Adrenal gland (tissue), 12 donors: Measurements from ENCODE around the gene TMEM259. TPM values are rescaled to one million over a fixed set of nuclear protein-coding genes. Genes with fewer than 3 reads are reported as not detected.

Source experiments
- DNase-seq, 7 donors: peaks; one replicate each; pipeline ENCODE4 v3.0.0-alpha.2; 2019 to 2020
- H3K27ac ChIP-seq, 5 donors: fragments of 200-600 bp; sonication (generic) in 4 of 5; 1 replicate in 3 of 5; 2 replicates in 2 of 5; pipeline versions ENCODE4 v1.5.1 to v1.8.0; 2016 to 2020; ENCODE audit warnings: mild to moderate bottlenecking in 1 of 5
- H3K27me3 ChIP-seq: fragments of 200-600 bp; 2 replicates; pipeline ENCODE4 v1.8.0; 2021
- H3K36me3 ChIP-seq, 2 donors: fragments of 200-600 bp; replicated peaks in 1 of 2; 1 replicate in 1 of 2; 2 replicates in 1 of 2; pipeline versions ENCODE4 v1.5.1 to v1.8.0; 2018 to 2022
- H3K4me1 ChIP-seq, 2 donors: fragments of 200-600 bp; replicated peaks in 1 of 2; 1 replicate in 1 of 2; 2 replicates in 1 of 2; pipeline versions ENCODE4 v1.5.1 to v1.8.0; 2018 to 2021
- H3K4me3 ChIP-seq, 4 donors: fragments of 200-600 bp; sonication (generic) in 3 of 4; one replicate each; pipeline ENCODE4 v1.5.1; 2016 to 2018
- H3K9me3 ChIP-seq, 3 donors: fragments of 200-600 bp; sonication (generic) in 1 of 3; replicated peaks in 1 of 3; 1 replicate in 2 of 3; 2 replicates in 1 of 3; pipeline versions ENCODE4 v1.5.1 to v1.8.0; 2016 to 2021
- POLR2A ChIP-seq, 2 donors: fragments of 450-650 bp; IDR thresholded peaks; one replicate each; pipeline ENCODE4 v1.6.1; 2017; ENCODE audit warnings: antibody characterized with exemption in 2 of 2, mild to moderate bottlenecking in 2 of 2, moderate library complexity in 1 of 2
- WGBS, 4 donors: extraction: QIAGEN DNeasy Blood & Tissue Kit in 2 of 4; methylation state at CpG; one replicate each; pipeline versions ENCODE4 v1.1.5 to v1.1.7; 2013 to 2017; 5-methylcytosine and 5-hydroxymethylcytosine counted together
- intact Hi-C, 2 donors: fragments of 100-400 bp; cut with DNase I; formaldehyde crosslinking; loops; one replicate each; pipeline versions ENCODE4 v1.14.1 to v1.15.0; 2022 to 2023
- polyA plus RNA-seq, 3 donors: library from polyadenylated mRNA; stranded (reverse); fragments of 200-250 nt in 2 of 3; fragments of 350-450 nt in 1 of 3; fragmentation: Illumina TruSeq in 1 of 3; extraction: RNeasy Lipid Tissue Mini Kit (QIAGEN cat#74804) in 1 of 3; gene quantifications; one replicate each; pipeline ENCODE4 v1.2.3, GENCODE V29; 2013 to 2014
- total RNA-seq, 9 donors: library from RNA; depleted of rRNA in 4 of 9; stranded (reverse); fragments of >200 nt in 4 of 9; fragments of 120-200 nt in 1 of 9; fragmentation: NEBNext Ultra II Directional in 1 of 9; extraction: Animal tissue kit (Norgen Biotek cat#: 25700) in 1 of 9; gene quantifications; one replicate each; pipeline versions ENCODE4 v1.1.0 to v1.2.4, GENCODE V29; 2013 to 2023
- TF ChIP-seq, protein P1 (sequence below), 6 experiments: fragments of 450-650 bp in 4 of 6; fragments of 200-600 bp in 2 of 6; sonication (generic) in 1 of 6; IDR thresholded peaks; 1 replicate in 5 of 6; 2 replicates in 1 of 6; pipeline versions ENCODE4 v1.5.1 to v1.8.0; 2016 to 2021; ENCODE audit warnings: antibody characterized with exemption in 6 of 6, mild to moderate bottlenecking in 2 of 6, moderate library complexity in 1 of 6
- donor health status: healthy with polysubstance abuse.
- donor health status: Bipolar disorder and iron deficiency.
- donor health status: DM: yes; HTN: yes; CAD: no.
- donor health status: DM: no; HTN: no; CAD: no.
- donor health status: DM: no; HTN: no; CAD: no.
- donor health status: DM: yes; HTN: yes; CAD: no.

TMEM259 gene
- total and polyA plus RNA-seq, 12 donors = 79.4 to 743 (median 202) TPM

DNA sequence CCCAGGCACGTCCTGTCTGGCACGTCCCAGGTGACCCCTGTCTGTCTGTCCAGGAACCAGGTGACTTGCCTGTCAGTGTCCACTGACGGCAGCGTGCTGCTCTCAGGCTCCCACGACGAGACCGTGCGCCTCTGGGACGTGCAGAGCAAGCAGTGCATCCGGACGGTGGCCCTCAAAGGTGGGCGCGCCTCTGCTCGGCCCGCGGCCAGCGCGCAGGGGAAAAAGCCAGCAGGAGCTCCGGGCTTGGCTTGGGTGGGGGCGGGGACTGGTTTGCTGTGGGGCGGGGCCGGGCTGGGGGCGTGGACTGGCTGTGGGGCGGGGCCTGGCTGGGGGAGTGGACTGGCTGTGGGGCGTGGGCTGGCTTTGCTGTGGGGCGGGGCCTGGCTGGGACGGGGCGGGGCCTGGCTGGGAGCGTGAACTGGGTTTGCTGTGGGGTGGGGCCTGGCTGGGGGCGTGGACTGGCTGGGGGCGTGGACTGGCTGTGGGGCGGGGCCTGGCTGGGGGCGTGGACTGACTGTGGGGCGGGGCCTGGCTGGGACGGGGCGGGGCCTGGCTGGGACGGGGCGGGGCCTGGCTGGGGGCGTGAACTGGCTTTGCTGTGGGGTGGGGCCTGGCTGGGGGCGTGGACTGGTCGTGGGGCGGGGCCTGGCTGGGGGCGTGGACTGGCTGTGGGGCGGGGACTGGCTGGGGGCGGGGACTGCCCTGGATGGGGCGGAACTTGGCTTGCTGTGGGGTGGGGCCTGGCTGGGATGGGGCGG is 29.6 kb downstream of the TMEM259 start:
- TF ChIP-seq, protein P1, sequence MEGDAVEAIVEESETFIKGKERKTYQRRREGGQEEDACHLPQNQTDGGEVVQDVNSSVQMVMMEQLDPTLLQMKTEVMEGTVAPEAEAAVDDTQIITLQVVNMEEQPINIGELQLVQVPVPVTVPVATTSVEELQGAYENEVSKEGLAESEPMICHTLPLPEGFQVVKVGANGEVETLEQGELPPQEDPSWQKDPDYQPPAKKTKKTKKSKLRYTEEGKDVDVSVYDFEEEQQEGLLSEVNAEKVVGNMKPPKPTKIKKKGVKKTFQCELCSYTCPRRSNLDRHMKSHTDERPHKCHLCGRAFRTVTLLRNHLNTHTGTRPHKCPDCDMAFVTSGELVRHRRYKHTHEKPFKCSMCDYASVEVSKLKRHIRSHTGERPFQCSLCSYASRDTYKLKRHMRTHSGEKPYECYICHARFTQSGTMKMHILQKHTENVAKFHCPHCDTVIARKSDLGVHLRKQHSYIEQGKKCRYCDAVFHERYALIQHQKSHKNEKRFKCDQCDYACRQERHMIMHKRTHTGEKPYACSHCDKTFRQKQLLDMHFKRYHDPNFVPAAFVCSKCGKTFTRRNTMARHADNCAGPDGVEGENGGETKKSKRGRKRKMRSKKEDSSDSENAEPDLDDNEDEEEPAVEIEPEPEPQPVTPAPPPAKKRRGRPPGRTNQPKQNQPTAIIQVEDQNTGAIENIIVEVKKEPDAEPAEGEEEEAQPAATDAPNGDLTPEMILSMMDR (IDR thresholded peaks at IDR 0.05) = no peak
- TF ChIP-seq POLR2A (IDR thresholded peaks at IDR 0.05) = no peak
- H3K9me3 ChIP-seq = no peaks in the 10 kb centered on the region
- H3K27ac ChIP-seq = peak overlapping the region in 4 of 5 donors; percentile 39 to 91 (median 84)
- peak overlapping the region in 1 of 4 donors; percentile 46 for H3K4me3 ChIP-seq
- H3K36me3 ChIP-seq = peaks cover 0 to 14% of the 10 kb centered on the region in 2 donors
- H3K4me1 ChIP-seq = peaks cover 15 to 30% of the 10 kb centered on the region in 2 donors
- WGBS, 4 donors = 41 to 61% (median 51%) methylated on average over 3 to 42 of the region's 47 CpGs
- peaks cover 12% of the 10 kb centered on the region for H3K27me3 ChIP-seq
- peak in 6 of 7 donors; percentile 69 to 88 (median 78) for DNase-seq
- intact Hi-C loops = loop anchor here in 1 of 2 donors (10.0 kb wide), 1 partner anchor 217 kb away; no protein-coding TSS in a partner anchor

DNA sequence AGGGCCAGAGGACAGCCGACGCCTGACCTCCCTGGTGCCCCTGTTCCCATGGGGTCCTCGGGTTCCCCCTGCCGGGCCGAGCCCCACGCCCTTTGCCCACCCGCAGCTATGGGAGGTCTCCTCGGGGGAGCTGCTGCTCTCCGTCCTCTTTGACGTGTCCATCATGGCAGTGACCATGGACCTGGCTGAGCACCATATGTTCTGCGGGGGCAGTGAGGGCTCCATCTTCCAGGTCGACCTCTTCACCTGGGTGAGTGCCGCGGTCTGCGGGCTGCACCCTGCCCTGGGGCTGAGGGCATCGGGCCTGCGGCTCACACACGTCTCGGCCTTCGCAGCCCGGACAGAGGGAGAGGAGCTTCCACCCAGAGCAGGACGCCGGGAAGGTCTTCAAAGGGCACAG is 30.2 kb downstream of the TMEM259 start:
- peak in 1 of 7 donors; percentile 49 for DNase-seq
- TF ChIP-seq, protein P1 (IDR thresholded peaks at IDR 0.05) = no peak
- no peak for TF ChIP-seq POLR2A (IDR thresholded peaks at IDR 0.05)
- H3K27me3 ChIP-seq = peaks cover 6% of the 10 kb centered on the region
- H3K9me3 ChIP-seq = no peaks in the 10 kb centered on the region
- H3K4me1 ChIP-seq = peaks cover 15 to 25% of the 10 kb centered on the region in 2 donors
- peaks cover 0 to 18% of the 10 kb centered on the region in 2 donors for H3K36me3 ChIP-seq
- peak overlapping the region in 1 of 4 donors; percentile 46 for H3K4me3 ChIP-seq
- WGBS, 4 donors = 46 to 81% (median 67%) methylated on average over 1 to 23 of the region's 23 CpGs
- peak overlapping the region; percentile 39 to 91 (median 79) for H3K27ac ChIP-seq
- intact Hi-C loops = loop anchor here in 1 of 2 donors (10.0 kb wide), 1 partner anchor 216 kb away; no protein-coding TSS in a partner anchor

DNA sequence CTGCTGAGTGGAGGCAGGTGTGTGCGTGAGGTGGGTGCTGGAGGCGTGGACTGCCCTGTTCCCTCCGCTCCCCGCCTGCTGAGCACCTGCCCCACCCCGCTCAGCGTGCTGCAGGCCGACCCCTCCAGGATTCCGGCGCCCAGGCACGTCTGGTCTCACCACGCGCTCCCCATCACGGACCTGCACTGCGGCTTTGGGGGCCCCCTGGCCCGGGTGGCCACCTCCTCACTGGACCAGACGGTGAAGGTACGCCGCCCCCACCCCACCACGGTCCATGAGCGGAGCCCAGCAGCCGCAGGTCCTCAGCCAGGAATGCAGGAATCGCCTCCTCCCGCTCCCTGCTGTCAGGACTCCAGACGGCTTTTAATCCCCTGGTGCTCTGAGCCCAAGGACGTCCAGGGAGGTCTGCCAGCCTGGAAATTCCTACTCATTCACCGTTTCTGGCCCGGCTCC is 30.8 kb downstream of the TMEM259 start:
- Histone ChIP-seq H3K9me3 (no peaks in the 10 kb centered on the region), H3K4me1 (peaks cover 15 to 28% of the 10 kb centered on the region in 2 donors), H3K36me3 (peaks cover 0 to 18% of the 10 kb centered on the region in 2 donors), H3K4me3 (no peak overlapping the region), H3K27ac (peak overlapping the region; percentile 39 to 91 (median 79)), H3K27me3 (no peaks in the 10 kb centered on the region)
- peak; percentile 87 to 92 (median 91) for DNase-seq
- TF ChIP-seq POLR2A (IDR thresholded peaks at IDR 0.05) = peak in 1 of 2 donors; percentile 28
- TF ChIP-seq, protein P1 (IDR thresholded peaks at IDR 0.05) = no peak
- WGBS, 4 donors = 45 to 64% (median 52%) methylated on average over 9 to 27 of the region's 27 CpGs
- intact Hi-C loops = loop anchor here in 1 of 2 donors (10.0 kb wide), 1 partner anchor 215 kb away; no protein-coding TSS in a partner anchor

DNA sequence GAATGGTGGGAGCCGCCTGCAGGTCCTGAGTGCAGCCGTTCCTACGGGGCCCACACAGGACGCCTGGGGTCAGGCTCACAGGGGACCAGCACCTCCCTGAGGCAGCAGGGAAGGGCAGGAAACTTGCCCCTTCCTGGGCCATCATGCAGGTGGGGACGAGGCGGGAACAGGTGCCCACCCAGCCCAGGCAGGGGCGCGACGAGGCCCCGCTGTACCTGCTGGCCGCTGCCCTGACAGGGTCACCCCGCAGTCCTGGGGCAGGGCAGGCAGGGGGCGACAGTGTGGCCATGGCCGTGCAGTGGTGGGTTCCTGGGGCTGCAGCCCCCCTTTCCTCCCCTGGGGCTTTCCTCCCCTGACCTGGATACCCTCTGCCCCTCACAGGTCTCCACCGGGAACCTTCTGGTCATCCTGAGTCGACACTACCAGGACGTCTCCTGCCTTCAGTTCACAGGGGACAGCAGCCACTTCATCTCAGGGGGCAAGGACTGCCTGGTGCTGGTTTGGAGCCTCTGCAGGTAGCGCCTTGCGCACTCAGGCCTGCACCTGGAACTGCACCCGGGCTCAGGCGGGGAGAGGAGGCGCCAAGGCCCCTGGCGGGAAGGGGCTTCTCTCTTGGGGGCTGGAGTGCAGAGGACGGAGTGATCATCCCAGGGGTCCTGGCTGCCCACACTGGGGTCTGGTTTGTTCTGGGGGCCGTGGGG is 31.4 kb downstream of the TMEM259 start:
- Histone ChIP-seq H3K4me3 (no peak overlapping the region), H3K27ac (peak overlapping the region in 4 of 5 donors; percentile 39 to 91 (median 84)), H3K36me3 (peaks cover 0 to 18% of the 10 kb centered on the region in 2 donors), H3K4me1 (peaks cover 15 to 33% of the 10 kb centered on the region in 2 donors), H3K27me3 (no peaks in the 10 kb centered on the region), H3K9me3 (no peaks in the 10 kb centered on the region)
- 85 to 87% (median 86%) methylated on average over 3 to 25 of the region's 25 CpGs for WGBS, 4 donors
- no peak for TF ChIP-seq POLR2A (IDR thresholded peaks at IDR 0.05)
- TF ChIP-seq, protein P1 (IDR thresholded peaks at IDR 0.05) = peak in 1 of 6 experiments; percentile 14
- intact Hi-C loops = loop anchor here in 1 of 2 donors (10.0 kb wide), 1 partner anchor 215 kb away; no protein-coding TSS in a partner anchor
- DNase-seq = peak in 1 of 7 donors; percentile 18
